ENCODE data around the gene RASSF8. TPM values are rescaled to one million over a fixed set of nuclear protein-coding genes. Genes with fewer than 3 reads are reported as not detected.

The RASSF8 gene
- total and polyA plus RNA-seq, 4 experiments from 2014 or later: not detected

- Histone ChIP-seq H3K4me1 (ENCODE audit: insufficient read depth, low read length) (no peaks in the 10 kb centered on the region), H3K27me3 (ENCODE audit: insufficient read depth, low read length) (no peaks in the 10 kb centered on the region), H3K9me3 (ENCODE audit: control insufficient read depth in 1 of 2, low read length in 2 of 2) (no peaks in the 10 kb centered on the region), H3K36me3 (ENCODE audit: insufficient read depth, low read length) (no peaks in the 10 kb centered on the region), H3K27ac (ENCODE audit: low read depth, low read length) (no peak overlapping the region), H3K4me3 (ENCODE audit: low read length in 2 of 2) (no peak overlapping the region)
- DNase-seq: no peak
- ChIA-PET POLR2A (ENCODE audit: partially characterized antibody) (no interaction called here), CTCF (ENCODE audit: partially characterized antibody) (interaction anchor here (1.2 to 1.4 kb wide), 2 partner anchors 26 to 600 kb away, joined by 3 read pairs; no protein-coding TSS in a partner anchor)
- no peak overlapping the region for H3K27ac Mint-ChIP-seq
- H3K4me1 Mint-ChIP-seq: no peaks in the 10 kb centered on the region
- H3K27me3 Mint-ChIP-seq: peaks cover 4 to 6% of the 10 kb centered on the region in 2 donors
- intact Hi-C loops (cut with micrococcal nuclease): no loop called here
- no peaks in the 10 kb centered on the region for H3K36me3 Mint-ChIP-seq
- no peak overlapping the region for H3K4me3 Mint-ChIP-seq
- no peaks in the 10 kb centered on the region for H3K9me3 Mint-ChIP-seq
Observed at GRCh38 chr12:26036877-26037276, 78.4 kb downstream of the RASSF8 start.

GRCh38 chr12:26037615-26038220 is 79.2 kb downstream of the RASSF8 start:
- Histone ChIP-seq H3K4me3 (ENCODE audit: low read length in 2 of 2) (no peak overlapping the region), H3K27ac (ENCODE audit: low read depth, low read length) (no peak overlapping the region), H3K4me1 (ENCODE audit: insufficient read depth, low read length) (no peaks in the 10 kb centered on the region), H3K36me3 (ENCODE audit: insufficient read depth, low read length) (no peaks in the 10 kb centered on the region), H3K9me3 (ENCODE audit: control insufficient read depth in 1 of 2, low read length in 2 of 2) (no peaks in the 10 kb centered on the region), H3K27me3 (ENCODE audit: insufficient read depth, low read length) (no peaks in the 10 kb centered on the region)
- Mint-ChIP-seq H3K9me3 (no peaks in the 10 kb centered on the region), H3K4me3 (no peak overlapping the region), H3K4me1 (no peaks in the 10 kb centered on the region), H3K36me3 (no peaks in the 10 kb centered on the region), H3K27ac (no peak overlapping the region), H3K27me3 (peaks cover 4 to 6% of the 10 kb centered on the region in 2 donors)
- ChIA-PET CTCF (ENCODE audit: partially characterized antibody) (interaction anchor here (1.0 to 1.2 kb wide), 2 partner anchors 9 to 601 kb away, joined by 3 read pairs; no protein-coding TSS in a partner anchor), POLR2A (ENCODE audit: partially characterized antibody) (no interaction called here)
- intact Hi-C loops (cut with micrococcal nuclease): no loop called here
- no peak for DNase-seq

- Mint-ChIP-seq H3K36me3 (no peaks in the 10 kb centered on the region), H3K4me3 (no peak overlapping the region), H3K27ac (no peak overlapping the region), H3K9me3 (no peaks in the 10 kb centered on the region), H3K4me1 (no peaks in the 10 kb centered on the region), H3K27me3 (peaks cover 6 to 7% of the 10 kb centered on the region in 2 donors)
- no peaks in the 10 kb centered on the region for H3K9me3 ChIP-seq (ENCODE audit: control insufficient read depth in 1 of 2, low read length in 2 of 2)
- intact Hi-C loops (cut with micrococcal nuclease): no loop called here
- H3K36me3 ChIP-seq (ENCODE audit: insufficient read depth, low read length): no peaks in the 10 kb centered on the region
- ChIA-PET CTCF (ENCODE audit: partially characterized antibody) (no interaction called here), POLR2A (ENCODE audit: partially characterized antibody) (no interaction called here)
- no peaks in the 10 kb centered on the region for H3K4me1 ChIP-seq (ENCODE audit: insufficient read depth, low read length)
- H3K4me3 ChIP-seq (ENCODE audit: low read length in 2 of 2): no peak overlapping the region
- no peak overlapping the region for H3K27ac ChIP-seq (ENCODE audit: low read depth, low read length)
- DNase-seq: no peak
- no peaks in the 10 kb centered on the region for H3K27me3 ChIP-seq (ENCODE audit: insufficient read depth, low read length)
Observed at GRCh38 chr12:26042645-26043044, 84.2 kb downstream of the RASSF8 start.

- CTCF ChIA-PET (ENCODE audit: partially characterized antibody): no interaction called here
Observed at GRCh38 chr12:26043135-26044006, 84.9 kb downstream of the RASSF8 start.

GRCh38 chr12:26044007-26044394 is 85.5 kb downstream of the RASSF8 start:
- intact Hi-C loops (cut with micrococcal nuclease): no loop called here

More at GRCh38 chr12:26043135-26044006, 84.9 kb downstream of the RASSF8 start:
- no peaks in the 10 kb centered on the region for H3K36me3 Mint-ChIP-seq
- POLR2A ChIA-PET (ENCODE audit: partially characterized antibody): no interaction called here
- no peak overlapping the region for H3K4me3 ChIP-seq (ENCODE audit: low read length in 2 of 2)
- no peaks in the 10 kb centered on the region for H3K9me3 ChIP-seq (ENCODE audit: control insufficient read depth in 1 of 2, low read length in 2 of 2)
- H3K27me3 Mint-ChIP-seq: peaks cover 4 to 7% of the 10 kb centered on the region in 2 donors
- no peaks in the 10 kb centered on the region for H3K36me3 ChIP-seq (ENCODE audit: insufficient read depth, low read length)
- no peak overlapping the region for H3K4me3 Mint-ChIP-seq
- no peaks in the 10 kb centered on the region for H3K27me3 ChIP-seq (ENCODE audit: insufficient read depth, low read length)
- no peak overlapping the region for H3K27ac ChIP-seq (ENCODE audit: low read depth, low read length)
- no peaks in the 10 kb centered on the region for H3K9me3 Mint-ChIP-seq
- intact Hi-C loops (cut with micrococcal nuclease): no loop called here
- H3K4me1 ChIP-seq (ENCODE audit: insufficient read depth, low read length): no peaks in the 10 kb centered on the region
- H3K27ac Mint-ChIP-seq: no peak overlapping the region
- no peaks in the 10 kb centered on the region for H3K4me1 Mint-ChIP-seq
- DNase-seq: no peak

GRCh38 chr12:26044592-26044991 is 86.1 kb downstream of the RASSF8 start:
- no peaks in the 10 kb centered on the region for H3K4me1 ChIP-seq (ENCODE audit: insufficient read depth, low read length)
- no peaks in the 10 kb centered on the region for H3K4me1 Mint-ChIP-seq
- no peak overlapping the region for H3K4me3 Mint-ChIP-seq
- no peaks in the 10 kb centered on the region for H3K36me3 ChIP-seq (ENCODE audit: insufficient read depth, low read length)
- no peaks in the 10 kb centered on the region for H3K27me3 ChIP-seq (ENCODE audit: insufficient read depth, low read length)
- DNase-seq: no peak
- no peak overlapping the region for H3K4me3 ChIP-seq (ENCODE audit: low read length in 2 of 2)
- H3K27ac ChIP-seq (ENCODE audit: low read depth, low read length): no peak overlapping the region
- intact Hi-C loops (cut with micrococcal nuclease): no loop called here
- H3K36me3 Mint-ChIP-seq: no peaks in the 10 kb centered on the region
- H3K27ac Mint-ChIP-seq: no peak overlapping the region
- POLR2A ChIA-PET (ENCODE audit: partially characterized antibody): no interaction called here
- peaks cover 4% of the 10 kb centered on the region in 2 donors for H3K27me3 Mint-ChIP-seq
- H3K9me3 ChIP-seq (ENCODE audit: control insufficient read depth in 1 of 2, low read length in 2 of 2): no peaks in the 10 kb centered on the region
- CTCF ChIA-PET (ENCODE audit: partially characterized antibody): no interaction called here
- no peaks in the 10 kb centered on the region for H3K9me3 Mint-ChIP-seq

More at GRCh38 chr12:26044007-26044394, 85.5 kb downstream of the RASSF8 start:
- Mint-ChIP-seq H3K27me3 (peaks cover 6 to 7% of the 10 kb centered on the region in 2 donors), H3K36me3 (no peaks in the 10 kb centered on the region), H3K27ac (no peak overlapping the region), H3K4me1 (no peaks in the 10 kb centered on the region), H3K9me3 (no peaks in the 10 kb centered on the region), H3K4me3 (no peak overlapping the region)
- no peaks in the 10 kb centered on the region for H3K4me1 ChIP-seq (ENCODE audit: insufficient read depth, low read length)
- POLR2A ChIA-PET (ENCODE audit: partially characterized antibody): no interaction called here
- CTCF ChIA-PET (ENCODE audit: partially characterized antibody): no interaction called here
- no peak for DNase-seq
- no peaks in the 10 kb centered on the region for H3K27me3 ChIP-seq (ENCODE audit: insufficient read depth, low read length)
- H3K9me3 ChIP-seq (ENCODE audit: control insufficient read depth in 1 of 2, low read length in 2 of 2): no peaks in the 10 kb centered on the region
- H3K36me3 ChIP-seq (ENCODE audit: insufficient read depth, low read length): no peaks in the 10 kb centered on the region
- H3K27ac ChIP-seq (ENCODE audit: low read depth, low read length): no peak overlapping the region
- no peak overlapping the region for H3K4me3 ChIP-seq (ENCODE audit: low read length in 2 of 2)

- intact Hi-C loops (cut with micrococcal nuclease): no loop called here
Observed at GRCh38 chr12:26046203-26046602, 87.7 kb downstream of the RASSF8 start.

More at GRCh38 chr12:26046203-26046602, 87.7 kb downstream of the RASSF8 start:
- no peak overlapping the region for H3K27ac Mint-ChIP-seq
- no peaks in the 10 kb centered on the region for H3K9me3 Mint-ChIP-seq
- H3K4me3 Mint-ChIP-seq: no peak overlapping the region
- Histone ChIP-seq H3K4me3 (ENCODE audit: low read length in 2 of 2) (no peak overlapping the region), H3K9me3 (ENCODE audit: control insufficient read depth in 1 of 2, low read length in 2 of 2) (no peaks in the 10 kb centered on the region), H3K27me3 (ENCODE audit: insufficient read depth, low read length) (no peaks in the 10 kb centered on the region), H3K27ac (ENCODE audit: low read depth, low read length) (no peak overlapping the region), H3K36me3 (ENCODE audit: insufficient read depth, low read length) (no peaks in the 10 kb centered on the region), H3K4me1 (ENCODE audit: insufficient read depth, low read length) (no peaks in the 10 kb centered on the region)
- ChIA-PET POLR2A (ENCODE audit: partially characterized antibody) (no interaction called here), CTCF (ENCODE audit: partially characterized antibody) (no interaction called here)
- H3K36me3 Mint-ChIP-seq: no peaks in the 10 kb centered on the region
- H3K27me3 Mint-ChIP-seq: peaks cover 4% of the 10 kb centered on the region in 2 donors
- DNase-seq: no peak
- H3K4me1 Mint-ChIP-seq: no peaks in the 10 kb centered on the region
